Measurements from ENCODE around the gene SAC3D1.

SAC3D1 gene

GRCh38 chr11:65072631-65072966 is 31.6 kb downstream of the SAC3D1 start:
- Histone ChIP-seq H3K9me3 (ENCODE audit: control insufficient read depth, low read length) (no peaks in the 10 kb centered on the region), H3K4me1 (ENCODE audit: control insufficient read depth, insufficient read depth, low read depth, low read length) (no peaks in the 10 kb centered on the region), H2BK15ac (ENCODE audit: low read depth, poor library complexity, severe bottlenecking) (no peak overlapping the region), H2BK120ac (ENCODE audit: low read depth, low read length) (no peak overlapping the region), H2BK5ac (ENCODE audit: low read depth, low read length, poor library complexity, severe bottlenecking) (no peak overlapping the region), H3K23ac (ENCODE audit: low read length in 2 of 2) (no peak overlapping the region), H4K8ac (ENCODE audit: low read length) (no peak overlapping the region), H3K79me1 (replicated peaks; ENCODE audit: low read length, poor library complexity, severe bottlenecking) (peaks cover 4% of the 10 kb centered on the region), H2BK12ac (ENCODE audit: low read length in 2 of 2) (no peak overlapping the region), H3K4me3 (ENCODE audit: insufficient read depth in 1 of 2, low read depth in 1 of 2, low read length in 2 of 2) (no peak overlapping the region), H3K4me2 (ENCODE audit: low read length, poor library complexity, severe bottlenecking) (no peak overlapping the region), H3K9ac (ENCODE audit: low read length) (no peak overlapping the region), H2AFZ (ENCODE audit: low read depth, low read length) (no peak overlapping the region), H3K18ac (ENCODE audit: low read depth in 1 of 2, low read length in 2 of 2) (no peak overlapping the region), H3K36me3 (ENCODE audit: control insufficient read depth in 1 of 2, insufficient read depth in 2 of 2, low read depth in 1 of 2, low read length in 2 of 2) (peaks cover 0 to 4% of the 10 kb centered on the region in 2 experiments), H3K14ac (ENCODE audit: low read length in 2 of 2) (no peak overlapping the region), H3K27ac (ENCODE audit: low read length, poor library complexity, severe bottlenecking) (no peak overlapping the region), H3K27me3 (ENCODE audit: control insufficient read depth in 1 of 2, insufficient read depth in 1 of 2, low read length in 2 of 2) (no peaks in the 10 kb centered on the region), H3K4ac (ENCODE audit: low read depth in 1 of 2, low read length in 2 of 2) (no peak overlapping the region), H4K91ac (ENCODE audit: low read length) (no peak overlapping the region), H2AK5ac (ENCODE audit: low read length, severe bottlenecking) (no peak overlapping the region)
- WGBS: 80% methylated on average over 1 of the region's 1 CpG
- no peak for DNase-seq

GRCh38 chr11:65077451-65077850 is 36.4 kb downstream of the SAC3D1 start:
- no peak overlapping the region for H2AFZ ChIP-seq (ENCODE audit: low read depth, low read length)
- no peak overlapping the region for H2AK5ac ChIP-seq (ENCODE audit: low read length, severe bottlenecking)
- no peak overlapping the region for H3K23ac ChIP-seq (ENCODE audit: low read length in 2 of 2)
- H3K4me2 ChIP-seq (ENCODE audit: low read length, poor library complexity, severe bottlenecking): no peak overlapping the region
- no peak overlapping the region for H2BK5ac ChIP-seq (ENCODE audit: low read depth, low read length, poor library complexity, severe bottlenecking)
- H2BK12ac ChIP-seq (ENCODE audit: low read length in 2 of 2): no peak overlapping the region
- H3K14ac ChIP-seq (ENCODE audit: low read length in 2 of 2): no peak overlapping the region
- H4K8ac ChIP-seq (ENCODE audit: low read length): no peak overlapping the region
- H4K91ac ChIP-seq (ENCODE audit: low read length): no peak overlapping the region
- no peak overlapping the region for H3K27ac ChIP-seq (ENCODE audit: low read length, poor library complexity, severe bottlenecking)
- no peak overlapping the region for H3K4me3 ChIP-seq (ENCODE audit: insufficient read depth in 1 of 2, low read depth in 1 of 2, low read length in 2 of 2)
- H3K36me3 ChIP-seq (ENCODE audit: control insufficient read depth in 1 of 2, insufficient read depth in 2 of 2, low read depth in 1 of 2, low read length in 2 of 2): peaks cover 0 to 18% of the 10 kb centered on the region in 2 experiments
- H3K79me1 ChIP-seq (replicated peaks; ENCODE audit: low read length, poor library complexity, severe bottlenecking): peaks cover 35% of the 10 kb centered on the region
- DNase-seq: no peak
- H2BK120ac ChIP-seq (ENCODE audit: low read depth, low read length): no peak overlapping the region
- H3K4me1 ChIP-seq (ENCODE audit: control insufficient read depth, insufficient read depth, low read depth, low read length): no peaks in the 10 kb centered on the region
- 92% methylated on average over 4 of the region's 4 CpGs for WGBS
- no peaks in the 10 kb centered on the region for H3K9me3 ChIP-seq (ENCODE audit: control insufficient read depth, low read length)
- no peaks in the 10 kb centered on the region for H3K27me3 ChIP-seq (ENCODE audit: control insufficient read depth in 1 of 2, insufficient read depth in 1 of 2, low read length in 2 of 2)
- H3K4ac ChIP-seq (ENCODE audit: low read depth in 1 of 2, low read length in 2 of 2): no peak overlapping the region
- no peak overlapping the region for H3K18ac ChIP-seq (ENCODE audit: low read depth in 1 of 2, low read length in 2 of 2)
- H3K9ac ChIP-seq (ENCODE audit: low read length): peak overlapping the region; percentile 12
- no peak overlapping the region for H2BK15ac ChIP-seq (ENCODE audit: low read depth, poor library complexity, severe bottlenecking)

GRCh38 chr11:65078151-65078550 is 37.1 kb downstream of the SAC3D1 start:
- no peaks in the 10 kb centered on the region for H3K27me3 ChIP-seq (ENCODE audit: control insufficient read depth in 1 of 2, insufficient read depth in 1 of 2, low read length in 2 of 2)
- WGBS: 88% methylated on average over 3 of the region's 3 CpGs
- H2AK5ac ChIP-seq (ENCODE audit: low read length, severe bottlenecking): no peak overlapping the region
- H3K23ac ChIP-seq (ENCODE audit: low read length in 2 of 2): no peak overlapping the region
- H3K9ac ChIP-seq (ENCODE audit: low read length): no peak overlapping the region
- H2BK120ac ChIP-seq (ENCODE audit: low read depth, low read length): no peak overlapping the region
- no peak overlapping the region for H3K18ac ChIP-seq (ENCODE audit: low read depth in 1 of 2, low read length in 2 of 2)
- H2BK15ac ChIP-seq (ENCODE audit: low read depth, poor library complexity, severe bottlenecking): no peak overlapping the region
- H3K79me1 ChIP-seq (replicated peaks; ENCODE audit: low read length, poor library complexity, severe bottlenecking): peaks cover 38% of the 10 kb centered on the region
- no peaks in the 10 kb centered on the region for H3K9me3 ChIP-seq (ENCODE audit: control insufficient read depth, low read length)
- no peak overlapping the region for H3K4me2 ChIP-seq (ENCODE audit: low read length, poor library complexity, severe bottlenecking)
- no peak overlapping the region for H3K4me3 ChIP-seq (ENCODE audit: insufficient read depth in 1 of 2, low read depth in 1 of 2, low read length in 2 of 2)
- H3K36me3 ChIP-seq (ENCODE audit: control insufficient read depth in 1 of 2, insufficient read depth in 2 of 2, low read depth in 1 of 2, low read length in 2 of 2): peaks cover 0 to 18% of the 10 kb centered on the region in 2 experiments
- no peaks in the 10 kb centered on the region for H3K4me1 ChIP-seq (ENCODE audit: control insufficient read depth, insufficient read depth, low read depth, low read length)
- no peak overlapping the region for H3K4ac ChIP-seq (ENCODE audit: low read depth in 1 of 2, low read length in 2 of 2)
- no peak overlapping the region for H4K91ac ChIP-seq (ENCODE audit: low read length)
- no peak overlapping the region for H3K27ac ChIP-seq (ENCODE audit: low read length, poor library complexity, severe bottlenecking)
- H2BK5ac ChIP-seq (ENCODE audit: low read depth, low read length, poor library complexity, severe bottlenecking): no peak overlapping the region
- no peak overlapping the region for H2AFZ ChIP-seq (ENCODE audit: low read depth, low read length)
- peak; percentile 49 for DNase-seq
- H3K14ac ChIP-seq (ENCODE audit: low read length in 2 of 2): no peak overlapping the region
- H4K8ac ChIP-seq (ENCODE audit: low read length): peak overlapping the region; percentile 9
- no peak overlapping the region for H2BK12ac ChIP-seq (ENCODE audit: low read length in 2 of 2)

- no peak overlapping the region for H3K18ac ChIP-seq (ENCODE audit: low read depth in 1 of 2, low read length in 2 of 2)
- H3K27me3 ChIP-seq (ENCODE audit: control insufficient read depth in 1 of 2, insufficient read depth in 1 of 2, low read length in 2 of 2): no peaks in the 10 kb centered on the region
- H3K4me3 ChIP-seq (ENCODE audit: insufficient read depth in 1 of 2, low read depth in 1 of 2, low read length in 2 of 2): no peak overlapping the region
- no peak for DNase-seq
- no peak overlapping the region for H3K27ac ChIP-seq (ENCODE audit: low read length, poor library complexity, severe bottlenecking)
- H2AK5ac ChIP-seq (ENCODE audit: low read length, severe bottlenecking): peak overlapping the region; percentile 34
- H3K4me2 ChIP-seq (ENCODE audit: low read length, poor library complexity, severe bottlenecking): no peak overlapping the region
- H3K4me1 ChIP-seq (ENCODE audit: control insufficient read depth, insufficient read depth, low read depth, low read length): peaks cover 4% of the 10 kb centered on the region
- H4K8ac ChIP-seq (ENCODE audit: low read length): peak overlapping the region; percentile 52
- H3K23ac ChIP-seq (ENCODE audit: low read length in 2 of 2): no peak overlapping the region
- no peak overlapping the region for H3K4ac ChIP-seq (ENCODE audit: low read depth in 1 of 2, low read length in 2 of 2)
- WGBS: 83% methylated on average over 4 of the region's 9 CpGs
- H2AFZ ChIP-seq (ENCODE audit: low read depth, low read length): no peak overlapping the region
- no peaks in the 10 kb centered on the region for H3K9me3 ChIP-seq (ENCODE audit: control insufficient read depth, low read length)
- H2BK120ac ChIP-seq (ENCODE audit: low read depth, low read length): no peak overlapping the region
- no peak overlapping the region for H4K91ac ChIP-seq (ENCODE audit: low read length)
- no peak overlapping the region for H2BK15ac ChIP-seq (ENCODE audit: low read depth, poor library complexity, severe bottlenecking)
- peaks cover 40% of the 10 kb centered on the region for H3K79me1 ChIP-seq (replicated peaks; ENCODE audit: low read length, poor library complexity, severe bottlenecking)
- no peak overlapping the region for H2BK5ac ChIP-seq (ENCODE audit: low read depth, low read length, poor library complexity, severe bottlenecking)
- no peak overlapping the region for H3K14ac ChIP-seq (ENCODE audit: low read length in 2 of 2)
- H2BK12ac ChIP-seq (ENCODE audit: low read length in 2 of 2): no peak overlapping the region
- H3K9ac ChIP-seq (ENCODE audit: low read length): no peak overlapping the region
- peaks cover 0 to 18% of the 10 kb centered on the region in 2 experiments for H3K36me3 ChIP-seq (ENCODE audit: control insufficient read depth in 1 of 2, insufficient read depth in 2 of 2, low read depth in 1 of 2, low read length in 2 of 2)
Observed at GRCh38 chr11:65078786-65079342, 37.9 kb downstream of the SAC3D1 start.
